Islet of Langerhans (tissue), 1 donor: ENCODE measurements around the gene OSM.

Experiments
- FAIRE-seq: peaks from one replicate; lab custom pipeline; 2011; peaks lifted over from hg19 to GRCh38; lab: Jason Lieb, UNC

Gene OSM

DNA sequence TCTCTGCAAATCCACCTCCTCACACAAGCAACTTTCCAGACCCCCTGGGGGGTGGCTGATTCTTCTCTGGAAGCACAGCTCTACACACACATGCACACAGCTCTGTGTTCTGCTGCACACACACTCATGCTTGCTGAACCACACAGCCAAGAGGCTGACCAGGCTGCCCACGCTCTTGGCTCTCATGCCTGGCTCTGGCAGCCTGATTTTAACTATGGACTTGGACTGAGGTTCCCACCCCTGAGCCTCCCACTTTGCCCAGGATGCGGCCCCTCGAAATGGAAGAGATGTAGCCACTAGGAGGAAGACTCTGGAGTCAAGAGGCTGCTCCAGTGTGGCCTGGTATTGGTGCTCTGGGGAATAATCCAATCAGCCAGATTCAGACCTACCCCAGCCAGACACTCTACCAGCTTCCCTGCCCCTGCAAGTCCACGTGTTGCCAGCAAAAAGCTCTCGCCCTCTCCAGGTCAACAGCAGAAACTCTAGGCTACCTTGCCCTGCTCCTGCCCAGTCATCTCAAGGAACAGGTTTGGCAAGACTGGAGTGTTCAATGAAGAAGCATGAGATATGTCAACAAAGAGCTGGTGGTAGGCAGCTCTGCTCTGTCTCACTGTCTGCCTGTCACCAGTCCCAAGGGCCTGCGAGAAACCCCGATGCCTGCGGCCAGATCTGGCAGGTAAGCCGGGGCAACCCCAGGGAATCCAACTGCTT is 31.5 kb upstream of the OSM start:
- no peak for FAIRE-seq

DNA sequence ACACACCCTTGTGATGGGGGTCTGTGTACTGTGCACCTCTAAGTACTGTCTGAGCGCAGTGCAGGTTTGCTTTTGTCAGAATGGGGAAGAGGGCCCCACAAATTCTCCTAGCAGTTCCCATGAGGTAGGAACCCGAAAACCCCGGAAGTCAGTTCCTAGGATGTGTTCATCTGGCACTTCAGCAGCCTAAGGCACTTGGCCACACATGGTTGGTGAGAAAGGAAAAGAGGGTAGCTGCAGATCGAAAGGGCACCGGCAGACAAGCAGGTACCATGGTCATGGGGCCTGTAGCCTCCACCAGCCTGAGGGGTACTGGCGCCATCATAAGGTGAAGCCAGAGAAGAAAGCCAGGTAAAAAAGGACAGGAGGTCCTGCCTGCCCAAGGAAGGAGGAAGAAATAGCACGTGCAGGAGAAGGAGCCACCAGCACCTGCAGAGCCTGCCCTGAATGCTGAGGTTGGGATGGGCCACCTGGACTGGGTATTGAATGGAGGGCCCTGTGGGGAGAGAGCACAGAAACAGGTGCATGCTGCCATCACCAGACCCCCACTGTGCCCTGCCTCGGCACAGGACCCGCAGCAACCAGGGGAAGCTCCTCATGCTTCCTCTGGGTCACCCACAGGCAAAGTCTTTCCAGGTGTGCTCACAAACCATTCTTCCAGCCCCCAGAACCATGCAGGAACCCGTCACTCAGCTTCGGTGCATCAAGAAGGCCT is 30.8 kb upstream of the OSM start:
- FAIRE-seq: no peak

GRCh38 chr22:30296833-30297232 is 30.2 kb upstream of the OSM start:
- FAIRE-seq: no peak

DNA sequence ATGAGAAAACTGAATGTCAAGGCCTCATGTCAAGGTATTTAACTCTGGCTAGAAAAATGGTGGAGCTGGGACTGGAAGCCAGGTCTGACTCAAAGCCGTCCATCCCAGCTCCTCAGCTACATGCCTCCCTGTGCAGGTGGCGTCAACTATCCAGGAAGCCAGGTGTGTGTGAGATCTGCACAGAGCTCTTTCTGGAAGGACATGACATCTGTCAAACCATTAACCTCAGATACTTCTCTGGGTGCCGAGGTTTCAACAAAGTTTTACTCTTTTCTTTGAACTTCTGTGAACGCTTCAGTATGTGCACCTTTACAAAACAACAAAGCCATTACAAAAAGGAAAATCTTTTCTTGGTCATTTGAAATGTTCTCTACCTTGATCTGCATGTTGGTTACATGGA is 29.7 kb upstream of the OSM start:
- no peak for FAIRE-seq

GRCh38 chr22:30295576-30295975 is 28.9 kb upstream of the OSM start:
- no peak for FAIRE-seq

- no peak for FAIRE-seq
These were observed 28.2 kb upstream of the OSM start for GRCh38 chr22:30294830-30295229.

DNA sequence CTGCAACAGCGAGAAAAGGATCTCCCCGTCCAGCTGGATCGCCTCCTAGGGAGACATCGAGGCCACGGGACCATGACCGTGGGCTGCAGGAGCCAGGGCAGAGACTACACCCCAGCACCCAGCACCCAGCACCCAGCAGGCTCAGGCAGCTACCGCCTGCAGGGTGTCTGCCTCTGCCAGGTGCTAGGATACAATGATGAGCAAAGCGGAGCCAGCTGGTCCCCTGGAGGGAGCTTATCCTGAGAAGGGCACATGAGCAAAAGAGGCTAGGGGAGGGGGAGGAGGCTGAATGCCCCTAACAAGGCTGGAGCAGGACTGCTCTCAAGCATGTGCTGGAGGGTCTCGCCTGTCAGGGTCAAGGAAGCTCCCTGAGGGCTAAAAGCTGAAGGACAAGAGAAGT is 27.4 kb upstream of the OSM start:
- no peak for FAIRE-seq

DNA sequence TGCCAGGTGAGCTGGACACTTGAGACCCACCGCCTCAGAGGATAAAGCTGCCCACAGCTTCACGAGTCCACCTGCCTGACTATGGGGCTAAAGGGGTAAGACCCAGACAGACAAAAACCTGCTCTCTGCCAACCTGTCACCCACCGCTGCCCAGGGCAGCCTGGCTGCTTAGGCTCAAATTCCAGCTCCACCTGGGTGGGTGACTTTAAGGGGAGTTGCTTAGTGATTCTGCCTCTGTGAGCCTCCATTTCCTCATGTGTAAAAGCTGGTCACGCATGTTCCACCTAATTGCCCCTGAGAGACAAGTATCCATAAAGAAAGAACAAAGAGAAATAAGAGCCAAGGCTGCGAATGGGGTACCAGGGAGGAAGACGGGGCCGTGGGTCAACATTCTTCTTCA is 26.4 kb upstream of the OSM start:
- FAIRE-seq: no peak

DNA sequence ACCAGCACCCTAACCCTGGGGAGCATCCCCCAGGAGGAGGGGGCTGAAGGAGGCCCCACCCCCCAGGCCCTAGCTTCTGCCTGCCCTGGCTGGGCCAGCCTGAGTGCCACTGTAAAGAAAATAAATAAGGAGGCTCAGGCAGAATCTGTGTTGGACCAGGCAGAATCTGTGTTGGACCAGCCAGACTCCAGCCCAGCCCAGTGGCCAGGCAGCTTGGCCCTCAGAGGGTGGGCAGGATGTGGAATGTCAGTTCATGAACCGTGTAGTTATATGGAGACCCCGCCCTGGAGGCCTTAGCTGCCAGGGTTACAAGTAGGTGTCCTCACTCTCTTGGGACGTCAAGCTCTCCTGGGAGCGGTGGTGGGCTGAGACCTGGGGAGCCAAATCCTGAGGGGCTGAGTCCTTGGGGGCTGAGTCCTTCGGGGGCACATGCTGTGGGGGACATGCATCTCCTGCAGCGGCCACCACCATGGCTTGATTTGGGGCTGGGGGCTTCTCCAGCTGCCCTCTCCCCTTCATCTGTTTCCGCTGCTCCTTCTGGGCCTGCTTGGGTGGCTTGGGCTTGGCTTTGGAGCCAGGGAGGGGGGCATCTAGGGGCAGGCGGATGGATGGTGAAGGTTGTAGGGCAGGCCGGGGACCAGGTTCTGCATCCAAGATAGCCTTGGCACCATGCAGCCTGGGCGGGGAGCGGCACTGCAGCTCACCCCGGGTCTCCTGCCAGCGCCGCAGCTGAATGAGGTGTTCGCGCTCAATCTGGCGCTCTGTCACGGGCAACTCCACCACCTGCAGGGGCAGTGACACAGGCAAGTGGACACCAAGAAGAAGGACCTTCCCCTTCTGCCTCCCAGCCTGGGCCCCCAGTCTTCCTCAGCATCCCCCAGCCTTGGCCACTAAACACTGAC is 25.7 kb upstream of the OSM start:
- no peak for FAIRE-seq

DNA sequence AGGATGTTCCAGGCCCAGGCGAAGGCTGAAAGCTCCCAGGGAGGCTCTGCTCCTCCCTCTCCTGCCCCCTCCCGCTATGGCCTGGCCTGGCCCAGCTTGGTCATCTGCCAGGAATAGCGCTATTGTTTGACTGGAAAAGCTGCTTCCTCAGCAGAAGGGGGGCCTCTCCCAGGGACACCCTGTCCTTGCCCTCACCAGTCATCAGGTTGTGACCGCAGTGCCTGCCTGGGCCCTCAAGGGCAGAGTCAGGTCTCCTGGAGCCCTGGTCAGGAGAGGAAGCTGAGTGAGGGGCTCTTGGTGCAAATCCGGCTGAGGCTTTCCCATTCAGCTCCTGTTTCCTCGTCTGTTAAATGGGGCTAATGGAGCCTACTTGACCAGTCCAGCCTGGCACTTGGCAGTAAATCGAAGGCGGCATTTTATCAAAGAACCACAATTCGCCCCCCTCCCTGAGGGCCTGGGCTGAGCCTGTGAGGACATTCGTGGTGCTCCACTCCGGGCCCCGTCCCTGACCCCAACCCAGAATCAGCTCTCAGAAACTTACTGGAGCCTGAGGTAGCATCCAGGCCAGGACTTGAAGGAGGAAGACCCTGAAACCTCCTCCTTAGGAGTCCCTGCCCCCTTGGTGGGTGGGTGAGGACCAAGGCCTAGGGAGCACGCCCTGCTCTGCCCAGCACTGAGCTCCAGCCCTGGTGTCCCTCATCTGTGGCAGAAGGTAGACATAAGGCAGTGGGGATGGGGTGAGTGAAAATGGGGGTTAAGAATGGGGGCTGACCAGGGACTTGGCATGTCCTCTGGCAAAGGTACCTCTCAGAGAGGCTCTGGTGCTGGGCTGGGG is 24.6 kb upstream of the OSM start:
- no peak for FAIRE-seq

DNA sequence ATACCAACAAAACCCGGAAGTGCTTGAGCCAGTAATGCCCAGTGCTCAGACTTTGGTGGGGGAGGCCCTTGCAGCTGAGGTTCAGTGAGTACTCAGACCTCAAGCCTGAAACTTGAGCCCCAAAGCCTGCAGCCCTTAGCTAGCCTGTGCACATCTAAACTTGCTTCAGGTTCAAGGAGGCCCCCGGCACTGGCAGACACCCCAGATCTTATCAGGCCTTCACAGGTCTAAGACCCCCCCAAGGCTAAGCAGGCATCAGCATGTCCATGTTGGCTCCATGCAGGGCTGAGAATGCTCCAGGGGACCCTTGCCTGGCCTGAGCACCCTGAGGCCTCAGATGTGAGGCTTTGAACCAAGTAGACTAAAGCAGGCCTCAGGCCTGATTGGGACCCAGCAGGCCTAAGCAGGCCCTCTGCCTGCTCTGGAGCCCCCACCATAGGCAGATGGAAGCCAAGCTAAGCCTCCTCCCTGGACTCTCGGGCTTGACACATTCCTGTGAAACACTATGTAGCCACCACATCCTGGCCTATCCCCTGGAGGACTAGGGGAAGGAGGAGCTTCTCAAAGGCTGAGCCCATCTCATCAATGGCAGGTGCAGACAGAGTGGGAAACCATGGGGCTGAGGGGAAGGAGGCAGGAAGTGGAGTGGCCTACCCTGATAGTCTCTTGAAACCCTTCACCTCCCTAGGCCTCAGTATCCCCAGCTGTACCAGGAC is 23.8 kb upstream of the OSM start:
- no peak for FAIRE-seq

- FAIRE-seq: no peak
These were observed 23.3 kb upstream of the OSM start for GRCh38 chr22:30289980-30290313.

- no peak for FAIRE-seq
These were observed 22.7 kb upstream of the OSM start, which contains the start of gene CASTOR1 for GRCh38 chr22:30289141-30289979. CASTOR1 (minus strand) TSS chr22:30289505; CDS start chr22:30289497, 8 bp downstream.

- no peak for FAIRE-seq
These were observed 21.9 kb upstream of the OSM start for GRCh38 chr22:30288419-30289140.

DNA sequence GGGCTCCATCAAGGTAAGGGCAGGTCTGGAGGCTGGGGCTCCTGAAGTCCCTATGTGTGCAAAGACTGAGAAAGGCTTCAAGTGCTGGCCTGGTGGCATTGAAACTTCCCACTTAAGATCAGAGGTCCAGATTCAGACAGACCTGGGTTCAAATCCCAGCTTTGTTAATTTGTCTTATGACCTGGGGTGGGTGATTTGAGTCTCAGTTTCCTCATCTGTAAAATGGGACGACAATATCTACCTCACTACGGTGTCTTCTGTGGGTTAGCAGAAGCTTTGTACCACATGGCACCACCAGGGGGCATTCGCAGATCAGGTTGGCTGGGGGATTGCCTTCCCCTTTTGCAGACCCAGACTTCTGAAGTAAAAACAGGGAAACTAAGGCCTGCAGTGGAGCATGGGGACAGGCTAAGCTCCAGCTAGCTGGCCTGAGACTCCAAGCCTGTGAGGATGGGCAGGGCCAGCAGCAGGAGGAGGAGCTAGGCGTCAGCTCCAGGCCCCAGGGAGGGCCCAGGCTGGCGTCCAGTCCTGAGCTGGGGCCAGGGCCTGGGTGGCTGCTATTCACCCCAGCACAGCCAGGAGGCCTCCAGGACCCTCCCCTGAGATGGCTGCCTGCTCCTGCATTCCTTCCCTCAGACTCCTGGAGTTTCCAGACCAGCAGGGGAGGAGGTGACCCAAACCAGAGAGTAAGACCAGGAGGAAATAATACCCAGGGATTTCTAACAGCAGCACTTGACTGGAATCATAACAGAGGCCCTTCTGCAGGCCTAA is 21.2 kb upstream of the OSM start:
- FAIRE-seq: no peak

- FAIRE-seq: no peak
These were observed 20.4 kb upstream of the OSM start for GRCh38 chr22:30286813-30287647.

DNA sequence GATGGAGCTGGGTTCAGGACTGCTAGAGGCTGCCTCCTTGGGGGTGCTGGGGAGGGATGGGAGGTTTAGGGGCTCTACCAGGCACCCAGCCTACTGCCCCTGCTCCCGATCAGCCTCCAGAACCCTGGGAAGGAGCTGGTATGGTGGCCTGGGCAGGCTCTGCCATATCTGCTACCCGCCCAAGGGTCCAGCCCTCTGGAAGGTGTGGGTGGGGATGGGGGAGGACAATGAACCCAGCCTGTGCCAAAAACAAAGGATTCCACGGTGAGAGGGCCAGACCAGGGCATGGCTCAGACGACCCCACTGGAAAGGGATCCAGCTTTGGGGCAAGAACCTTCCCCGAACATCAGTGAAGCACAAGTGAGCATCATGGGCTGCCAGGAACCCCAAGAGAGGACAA is 19.7 kb upstream of the OSM start:
- no peak for FAIRE-seq

GRCh38 chr22:30285846-30286200 is 19.2 kb upstream of the OSM start:
- no peak for FAIRE-seq
